ENCODE measurements around the gene C2orf72. TPM values are rescaled to one million over a fixed set of nuclear protein-coding genes. Genes with fewer than 3 reads are reported as not detected.
A peak's percentile ranks its signal among the peaks of the same experiment; 100 is the strongest.

Gene C2orf72
- total and polyA plus RNA-seq, 2 of the 13 experiments (the other 11 are each of a cell fraction or from before 2014, with no cell fraction given), result 147 to 203 TPM

GRCh38 chr2:231047274-231047922 lies 10.1 kb downstream of the C2orf72 start (continued):
- TF ChIP-seq ARNT (IDR thresholded peaks at IDR 0.05) (no peak), FIP1L1 (IDR thresholded peaks at IDR 0.05; ENCODE audit: borderline replicate concordance, insufficient read depth, low read depth, low read length) (no peak), ZNF800 (CRISPR knock-in tag; IDR thresholded peaks at IDR 0.05) (no peak), PLRG1 (conservative IDR thresholded peaks at IDR 0.05) (no peak), PHF8 (CRISPR knock-in tag; IDR thresholded peaks at IDR 0.05) (no peak), ZNF367 (CRISPR knock-in tag; IDR thresholded peaks at IDR 0.05; ENCODE audit: borderline replicate concordance) (no peak), CBX1 (IDR thresholded peaks at IDR 0.05; ENCODE audit: low read depth) (peak; percentile 31), GMEB2 (CRISPR knock-in tag; IDR thresholded peaks at IDR 0.05; ENCODE audit: low read depth) (no peak), POLR2G (IDR thresholded peaks at IDR 0.05; ENCODE audit: low read depth, low read length) (no peak), CEBPB (IDR thresholded peaks at IDR 0.05; ENCODE audit: borderline replicate concordance, low read depth, low read length) (no peak), ZNF552 (CRISPR knock-in tag; IDR thresholded peaks at IDR 0.05; ENCODE audit: borderline replicate concordance) (no peak), RBFOX2 (IDR thresholded peaks at IDR 0.05; ENCODE audit: low read depth, low read length) (no peak), SYNCRIP (IDR thresholded peaks at IDR 0.05; ENCODE audit: insufficient read depth, low read depth, low read length) (no peak), NFATC3 (CRISPR knock-in tag; IDR thresholded peaks at IDR 0.05) (no peak), ZBTB44 (CRISPR knock-in tag; IDR thresholded peaks at IDR 0.05) (no peak), CENPT (CRISPR knock-in tag; IDR thresholded peaks at IDR 0.05; ENCODE audit: low read depth) (no peak; the same call in 1 of the 2 replicates), ZMYM2 (CRISPR knock-in tag; IDR thresholded peaks at IDR 0.05) (no peak), ZNF337 (CRISPR knock-in tag; IDR thresholded peaks at IDR 0.05; ENCODE audit: borderline replicate concordance, low read depth) (no peak), ZNF784 (CRISPR knock-in tag; IDR thresholded peaks at IDR 0.05; ENCODE audit: borderline replicate concordance) (peak; percentile 68; the same call in 1 of the 2 replicates), RBAK (CRISPR knock-in tag; IDR thresholded peaks at IDR 0.05) (no peak), HNF1B (CRISPR knock-in tag; IDR thresholded peaks at IDR 0.05) (no peak), ZKSCAN8 (CRISPR knock-in tag; IDR thresholded peaks at IDR 0.05; ENCODE audit: borderline replicate concordance) (no peak; the same call in 1 of the 2 replicates), ARHGAP35 (CRISPR knock-in tag; IDR thresholded peaks at IDR 0.05; ENCODE audit: borderline replicate concordance) (no peak)

Measured in HepG2 (cell line).